ENCODE data around the gene MLKL.
"Not testable (repeated sequence)": the region's sequence is repeated elsewhere in the genome, so short reads cannot be mapped to it uniquely, and the experiment has no call there.

The MLKL gene

DNA sequence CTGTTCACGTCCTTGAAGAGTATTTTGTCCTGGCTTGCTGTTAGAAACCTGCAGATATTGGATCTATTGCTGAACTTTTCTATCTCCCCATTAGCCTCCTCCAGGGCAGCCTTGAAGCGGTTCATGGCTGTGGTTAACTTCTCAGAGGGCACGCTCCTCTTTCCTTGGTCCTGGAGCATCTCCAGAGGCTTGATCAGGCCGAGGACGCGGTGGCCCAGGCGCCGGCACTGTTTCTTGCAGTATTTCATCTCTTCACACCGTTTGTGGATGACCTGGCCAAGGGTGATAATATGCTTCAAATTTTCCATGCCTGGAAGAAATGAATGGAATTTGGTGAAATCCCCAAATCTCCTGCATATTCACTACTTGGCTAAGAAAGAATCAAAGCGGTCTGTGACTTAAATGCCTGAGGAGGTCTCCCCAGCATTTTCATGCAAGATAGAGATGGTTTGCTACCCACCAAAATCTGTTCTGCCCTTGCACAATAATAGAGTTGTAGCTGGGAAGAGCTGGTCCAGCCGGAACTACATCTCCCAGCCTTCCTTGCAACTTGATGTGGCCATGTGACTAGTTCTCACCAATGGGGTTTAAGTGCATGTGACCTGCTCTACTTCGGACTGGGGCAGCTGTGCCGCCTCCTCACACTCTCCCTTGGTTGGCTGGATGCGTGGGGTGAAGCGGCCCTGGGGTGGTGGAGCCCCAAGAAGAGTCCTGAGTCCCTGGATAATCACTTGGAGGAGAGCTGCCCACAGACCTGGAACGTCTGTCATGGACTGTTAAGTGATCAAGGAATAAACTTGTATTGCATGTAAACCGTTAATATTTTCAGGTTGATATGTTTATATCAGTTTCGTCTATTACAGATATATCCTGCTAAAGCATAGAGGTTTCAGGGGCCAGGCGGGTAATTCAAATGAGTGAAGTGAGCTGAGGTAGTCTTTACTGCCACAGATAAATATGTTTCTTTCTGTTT, 4.9 kb downstream of the MLKL start:
- peak; percentile 5 for DNase-seq

DNA sequence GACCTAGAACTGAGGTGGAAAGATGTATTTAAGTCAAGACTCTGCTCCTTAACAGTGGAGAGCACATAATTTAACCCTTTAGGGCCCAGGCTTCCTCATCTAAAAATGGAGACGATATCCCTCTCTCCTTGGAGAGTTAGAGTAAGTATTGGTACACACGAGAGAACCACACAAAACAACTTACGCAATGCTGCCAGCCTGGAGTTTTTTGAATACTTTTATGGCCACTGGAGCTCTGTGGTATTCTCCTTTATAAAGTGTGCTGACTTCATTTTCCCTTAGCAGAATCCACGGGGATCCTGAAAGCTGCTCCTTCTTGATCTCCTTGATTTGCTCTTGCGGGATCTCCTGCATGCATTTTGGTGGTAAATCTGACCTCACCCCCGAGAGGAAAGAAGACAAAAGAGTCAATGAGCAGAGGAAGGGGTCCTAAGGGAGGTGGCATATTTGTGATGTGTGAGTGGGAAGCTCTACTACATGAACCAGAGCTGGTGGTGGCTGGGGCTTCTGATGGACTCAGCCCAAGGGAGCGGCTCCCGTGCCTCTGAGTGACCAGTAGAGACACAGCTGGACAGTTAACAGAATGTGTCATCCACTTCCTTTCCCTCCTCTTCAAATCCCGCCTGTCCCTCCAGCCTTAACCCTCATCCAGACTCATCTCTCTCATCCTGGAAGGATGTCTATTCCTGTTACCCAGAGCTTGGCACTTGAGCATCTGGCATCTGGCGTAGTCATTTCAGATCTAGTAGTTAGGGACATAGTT, 9.4 kb downstream of the MLKL start:
- no peak for DNase-seq

- DNase-seq, result no peak
Measured at GRCh38 chr16:74682556-74682955, 18.1 kb downstream of the MLKL start.

DNA sequence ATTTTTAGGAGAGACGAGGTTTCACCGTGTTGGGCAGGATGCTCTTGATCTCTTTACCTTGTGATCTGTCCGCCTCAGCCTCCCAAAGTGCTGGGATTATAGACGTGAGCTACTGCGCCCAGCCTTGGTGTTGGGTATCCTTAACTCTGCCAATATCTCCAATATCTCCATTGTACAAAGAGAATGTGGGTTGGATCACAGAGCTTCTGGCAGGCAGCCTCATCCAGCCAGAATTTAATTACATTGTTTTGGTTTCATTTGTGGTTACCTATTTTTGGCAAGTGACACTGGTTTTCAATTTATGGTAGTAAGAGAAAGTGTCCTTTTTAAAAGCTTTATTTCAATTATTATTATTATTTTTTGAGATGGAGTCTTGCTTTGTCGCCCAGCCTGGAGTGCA, 20.0 kb downstream of the MLKL start:
- no peak for DNase-seq

GRCh38 chr16:74679983-74680382, 20.7 kb downstream of the MLKL start:
- no peak for DNase-seq

GRCh38 chr16:74677868-74678267, 22.8 kb downstream of the MLKL start:
- no peak for DNase-seq

- no peak for DNase-seq
Measured at GRCh38 chr16:74673876-74674275, 26.8 kb downstream of the MLKL start.

- not testable (repeated sequence) for DNase-seq
Measured at GRCh38 chr16:74668877-74669276, 31.8 kb downstream of the MLKL start.

- DNase-seq, result peak; percentile 2
Measured at GRCh38 chr16:74667255-74667700, 33.4 kb downstream of the MLKL start.

GRCh38 chr16:74666425-74667254, 34.0 kb downstream of the MLKL start, which contains the start of gene RFWD3:
Gene RFWD3 (minus strand): TSS chr16:74666877. CDS start chr16:74661449, 5,428 bp downstream.
- peak; percentile 94 for DNase-seq

- DNase-seq, result no peak
Measured at GRCh38 chr16:74666010-74666421, 34.6 kb downstream of the MLKL start.

GRCh38 chr16:74661064-74661463, 39.6 kb downstream of the MLKL start:
- no peak for DNase-seq

DNA sequence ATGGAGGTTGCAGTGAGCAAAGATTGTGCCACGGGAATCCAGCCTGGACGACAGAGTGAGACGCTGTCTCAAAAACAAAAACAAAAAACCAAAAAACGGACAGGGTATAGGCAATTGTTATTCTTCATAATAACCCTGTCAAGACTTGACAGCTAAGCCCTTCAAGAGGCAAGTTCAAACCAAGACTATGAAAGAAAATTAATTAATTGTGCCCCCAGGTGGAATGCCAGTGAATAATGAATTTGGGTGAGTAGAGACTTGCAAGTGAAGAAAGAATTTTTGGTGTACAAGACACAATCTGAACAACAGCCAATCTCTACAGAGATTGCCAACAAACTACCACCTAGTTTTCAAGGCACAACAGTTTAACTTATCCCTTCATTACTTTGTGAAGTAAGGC, 40.3 kb downstream of the MLKL start:
- DNase-seq, result no peak

GRCh38 chr16:74659041-74659440, 41.6 kb downstream of the MLKL start:
- no peak for DNase-seq

DNA sequence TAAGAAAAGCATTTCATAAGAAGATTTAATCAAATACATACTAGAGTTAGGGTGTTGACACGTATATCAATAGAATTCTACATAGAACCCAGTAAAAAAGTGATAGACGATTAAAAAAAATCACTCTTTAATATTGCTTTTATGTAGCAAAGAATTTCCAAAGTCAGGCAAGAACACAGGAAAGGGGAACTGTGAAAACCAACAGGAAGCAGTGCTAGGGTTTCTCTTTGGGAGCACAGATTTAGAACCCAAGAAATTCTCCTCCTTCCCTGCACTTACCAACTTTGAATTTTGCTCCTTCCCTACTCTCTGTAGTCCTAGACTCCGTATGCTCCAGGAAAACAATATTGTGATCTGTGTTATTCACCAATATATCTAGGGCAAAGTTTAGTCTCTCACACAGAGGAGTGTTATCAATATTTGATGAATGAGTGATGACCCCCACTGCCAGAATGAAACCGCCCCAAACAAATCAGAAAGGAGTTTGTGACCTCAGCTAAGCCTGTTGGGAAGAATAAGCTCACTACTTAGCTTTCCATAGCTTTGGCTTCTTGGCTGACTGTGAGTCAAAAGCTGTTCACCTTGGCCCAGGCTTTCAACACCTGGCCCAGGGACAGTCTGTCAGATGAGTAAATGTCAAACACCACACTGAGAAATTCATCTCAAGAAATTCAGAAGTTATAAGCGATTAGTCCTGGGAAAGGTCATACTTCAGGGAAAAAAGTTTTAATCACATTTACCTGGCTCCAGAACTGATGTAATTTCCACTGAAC, 42.6 kb downstream of the MLKL start:
- DNase-seq, result no peak

DNA sequence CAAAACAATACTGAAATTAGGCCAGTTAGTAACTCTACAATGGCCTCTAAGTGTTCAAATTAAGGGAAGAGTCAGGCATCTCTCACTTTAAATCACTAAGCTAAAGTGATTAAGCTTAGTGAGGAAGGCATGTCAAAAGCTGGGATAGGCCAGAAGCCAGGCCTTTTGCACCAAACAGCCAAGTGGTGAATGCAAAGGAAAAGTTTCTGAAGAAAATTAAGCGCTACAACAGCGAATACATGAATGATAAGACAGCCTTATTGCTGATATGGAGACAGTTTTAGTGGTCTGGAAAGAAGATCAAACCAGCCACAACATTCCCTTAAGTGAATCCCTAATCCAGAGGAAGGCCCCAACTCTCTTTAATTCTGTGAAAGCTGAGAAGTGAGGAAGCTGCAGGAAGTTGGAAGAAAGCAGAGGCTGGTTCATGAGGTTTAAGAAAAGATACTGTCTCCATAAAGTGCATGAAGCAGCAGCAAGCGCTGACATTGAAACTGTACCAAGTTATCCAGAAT, 46.1 kb downstream of the MLKL start:
- DNase-seq, result no peak

DNA sequence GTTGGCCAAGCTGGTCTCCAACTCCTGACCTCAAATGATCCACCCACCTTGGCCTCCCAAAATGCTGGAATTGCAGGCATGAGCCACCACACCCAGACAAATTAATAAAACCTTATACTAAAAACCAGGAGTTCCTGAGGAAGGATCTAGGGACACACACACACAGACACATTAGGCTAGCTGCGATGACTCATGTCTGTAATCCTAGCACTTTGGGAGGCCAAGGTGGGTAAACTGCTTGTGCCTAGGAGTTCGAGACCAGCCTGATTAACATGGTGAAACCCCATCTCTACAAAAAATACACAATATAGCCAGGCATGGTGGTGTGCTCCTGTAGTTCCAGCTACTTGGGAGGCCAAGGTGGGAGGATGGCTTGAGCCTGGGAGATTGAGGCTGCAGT, 47.8 kb downstream of the MLKL start:
- DNase-seq, result not testable (repeated sequence)

- DNase-seq, result no peak
Measured at GRCh38 chr16:74652249-74652648, 48.4 kb downstream of the MLKL start.

GRCh38 chr16:74651841-74652240, 48.8 kb downstream of the MLKL start:
- no peak for DNase-seq

DNA sequence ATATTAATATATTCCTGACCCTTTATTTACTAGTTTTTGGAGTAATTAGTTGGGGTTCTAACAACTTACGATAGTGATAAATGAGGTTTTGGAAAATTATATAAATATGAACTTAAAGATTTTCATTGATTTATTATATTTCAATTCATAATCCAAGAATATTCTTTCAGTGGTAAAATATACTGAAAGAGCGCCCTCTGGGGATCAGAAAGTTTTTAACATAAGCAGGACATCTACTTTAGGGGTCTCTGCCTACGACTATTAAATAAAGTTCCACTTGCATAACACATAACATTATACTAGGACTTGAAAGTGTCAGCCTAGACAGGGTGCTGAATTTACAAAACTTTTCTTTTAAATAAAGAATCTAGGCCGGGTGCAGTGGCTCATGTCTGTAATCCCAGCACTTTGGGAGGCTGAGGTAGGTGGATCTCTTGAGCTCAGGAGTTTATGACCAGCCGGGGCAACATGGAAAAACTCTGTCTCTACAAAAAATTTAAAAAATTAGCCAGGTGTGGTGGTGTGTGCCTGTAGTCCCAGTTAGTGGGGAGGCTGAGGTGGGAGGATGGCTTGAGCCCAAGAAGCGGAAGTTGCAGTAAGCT, 49.6 kb downstream of the MLKL start:
- no peak for DNase-seq

- DNase-seq, result no peak
Measured at GRCh38 chr16:74649839-74650504, 50.7 kb downstream of the MLKL start.
